Heart right ventricle (tissue), 16 donors: ENCODE results near the gene MAPK13. TPM values are rescaled to one million over a fixed set of nuclear protein-coding genes. Genes with fewer than 3 reads are reported as not detected.

Experiments used
- ATAC-seq, 8 donors: fragments of 200-7000 bp; cut with Tn5 transposase; one replicate each; pipeline ENCODE4 v1.9.1; 2020; ENCODE audit warnings: mild to moderate bottlenecking in 8 of 8, moderate library complexity in 8 of 8, moderate number of reproducible peaks in 1 of 8
- DNase-seq, 2 donors: peaks; one replicate each; pipeline ENCODE4 v3.0.0-alpha.2; 2020
- H3K27ac ChIP-seq, 10 donors: fragments of 200-600 bp; sonication (generic) in 2 of 10; one replicate each; pipeline versions ENCODE4 v1.5.0 to v1.8.0; 2020 to 2022; ENCODE audit warnings: mild to moderate bottlenecking in 3 of 10
- H3K27me3 ChIP-seq, 7 donors: fragments of 200-600 bp; one replicate each; pipeline ENCODE4 v1.8.0; 2021 to 2022; ENCODE audit warnings: mild to moderate bottlenecking in 2 of 7
- H3K36me3 ChIP-seq, 9 donors: fragments of 200-600 bp; sonication (generic) in 1 of 9; one replicate each; pipeline versions ENCODE4 v1.5.0 to v1.8.0; 2020 to 2022; ENCODE audit warnings: mild to moderate bottlenecking in 2 of 9
- H3K4me1 ChIP-seq, 9 donors: fragments of 200-600 bp; sonication (generic) in 1 of 9; one replicate each; pipeline versions ENCODE4 v1.5.0 to v1.8.0; 2020 to 2022; ENCODE audit warnings: mild to moderate bottlenecking in 4 of 9
- H3K4me3 ChIP-seq, 10 donors: fragments of 200-600 bp; sonication (generic) in 2 of 10; one replicate each; pipeline versions ENCODE4 v1.5.0 to v1.8.0; 2020 to 2022; ENCODE audit warnings: mild to moderate bottlenecking in 7 of 10, moderate library complexity in 2 of 10
- H3K9me3 ChIP-seq, 11 donors: fragments of 200-600 bp in 10 of 11; sonication (generic) in 2 of 11; one replicate each; pipeline versions ENCODE4 v1.5.0 to v1.8.0; 2013 to 2022; ENCODE audit warnings: mild to moderate bottlenecking in 2 of 11, control low read depth in 1 of 11, moderate library complexity in 1 of 11
- WGBS, 2 donors: extraction: QIAGEN DNeasy Blood & Tissue Kit; methylation state at CpG; one replicate each; pipeline ENCODE4 v1.1.7; 2013; ENCODE audit warnings: inconsistent platforms in 1 of 2; 5-methylcytosine and 5-hydroxymethylcytosine counted together
- intact Hi-C, 10 donors: fragments of 100-400 bp; cut with DNase I; formaldehyde crosslinking; loops; one replicate each; pipeline versions ENCODE4 v1.11.1 to v1.14.2; 2022
- polyA plus RNA-seq, 2 donors: library from polyadenylated mRNA; stranded (reverse); fragments of 200-250 nt; gene quantifications; one replicate each; pipeline ENCODE4 v1.2.3, GENCODE V29; 2013
- total RNA-seq, 10 donors: library from RNA; stranded (reverse); fragmentation: NEBNext Ultra II Directional in 3 of 10; extraction: Animal tissue kit (Norgen Biotek cat#: 25700) in 3 of 10; gene quantifications; one replicate each; pipeline versions ENCODE4 v1.2.1 to v1.2.4, GENCODE V29; 2021 to 2023
- TF ChIP-seq, protein P1 (sequence below), 9 donors: fragments of 200-600 bp; sonication (generic) in 2 of 9; IDR thresholded peaks; one replicate each; pipeline versions ENCODE4 v1.5.0 to v1.8.0; 2021 to 2022; ENCODE audit warnings: antibody characterized with exemption in 9 of 9, mild to moderate bottlenecking in 5 of 9, moderate library complexity in 1 of 9
- donor health status: Arrhythmogenic right ventricular cardiomyopathy.
- donor health status: ischemic (EF 13 %, LVEDD 7.1; RV severe dilation, severe dysfunction).
- donor health status: healthy with polysubstance abuse.
- donor health status: DM: no; HTN: yes; CAD: no.
- donor health status: DM: no; HTN: no; CAD: no.
- donor health status: ischemic (EF 25% LVEDD 6.9; RV normal size, moderate dysfunction).
- donor health status: ischemic (EF 25% LVEDD 5.7; RV mildly dilated, moderate dysfunction).
- donor health status: healthy.
- donor health status: DM: yes; HTN: yes; CAD: no.
- donor health status: Ischemic cardiomyopathy.
- donor health status: ischemic (EF 35%, LVEDD 5.7; RV mildly dilated, moderate dysfunction).
- donor health status: nonischemic (EF 11% LVEDD 7.7; RV severe dilation, severe dysfunction).
- donor health status: DM: yes; HTN: yes; CAD: no.
- donor health status: PGD.
- donor health status: ischemic (EF 29% LVEDD 5.4; RV normal size, mild dysfunction).
- donor health status: nonischemic (EF 23%, LVEDD 6.1; RV moderate dilation, normal function).

Gene MAPK13
- total and polyA plus RNA-seq, 12 donors: 0.11 to 5.0 (median 0.83) TPM

GRCh38 chr6:36169023-36170007 is 39.0 kb downstream of the MAPK13 start:
- Histone ChIP-seq H3K4me3 (no peak overlapping the region), H3K4me1 (peaks cover 0 to 3% (median 0%) of the 10 kb centered on the region in 9 donors), H3K27ac (no peak overlapping the region), H3K36me3 (no peaks in the 10 kb centered on the region), H3K9me3 (peaks cover 0 to 7% (median 0%) of the 10 kb centered on the region in 11 donors), H3K27me3 (no peaks in the 10 kb centered on the region)
- intact Hi-C loops: no loop called here
- ATAC-seq: no peak
- TF ChIP-seq, protein P1, sequence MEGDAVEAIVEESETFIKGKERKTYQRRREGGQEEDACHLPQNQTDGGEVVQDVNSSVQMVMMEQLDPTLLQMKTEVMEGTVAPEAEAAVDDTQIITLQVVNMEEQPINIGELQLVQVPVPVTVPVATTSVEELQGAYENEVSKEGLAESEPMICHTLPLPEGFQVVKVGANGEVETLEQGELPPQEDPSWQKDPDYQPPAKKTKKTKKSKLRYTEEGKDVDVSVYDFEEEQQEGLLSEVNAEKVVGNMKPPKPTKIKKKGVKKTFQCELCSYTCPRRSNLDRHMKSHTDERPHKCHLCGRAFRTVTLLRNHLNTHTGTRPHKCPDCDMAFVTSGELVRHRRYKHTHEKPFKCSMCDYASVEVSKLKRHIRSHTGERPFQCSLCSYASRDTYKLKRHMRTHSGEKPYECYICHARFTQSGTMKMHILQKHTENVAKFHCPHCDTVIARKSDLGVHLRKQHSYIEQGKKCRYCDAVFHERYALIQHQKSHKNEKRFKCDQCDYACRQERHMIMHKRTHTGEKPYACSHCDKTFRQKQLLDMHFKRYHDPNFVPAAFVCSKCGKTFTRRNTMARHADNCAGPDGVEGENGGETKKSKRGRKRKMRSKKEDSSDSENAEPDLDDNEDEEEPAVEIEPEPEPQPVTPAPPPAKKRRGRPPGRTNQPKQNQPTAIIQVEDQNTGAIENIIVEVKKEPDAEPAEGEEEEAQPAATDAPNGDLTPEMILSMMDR (IDR thresholded peaks at IDR 0.05): no peak
- no peak for DNase-seq
- WGBS, 2 donors: 94 to 95% methylated on average over 2 of the region's 2 CpGs

DNA sequence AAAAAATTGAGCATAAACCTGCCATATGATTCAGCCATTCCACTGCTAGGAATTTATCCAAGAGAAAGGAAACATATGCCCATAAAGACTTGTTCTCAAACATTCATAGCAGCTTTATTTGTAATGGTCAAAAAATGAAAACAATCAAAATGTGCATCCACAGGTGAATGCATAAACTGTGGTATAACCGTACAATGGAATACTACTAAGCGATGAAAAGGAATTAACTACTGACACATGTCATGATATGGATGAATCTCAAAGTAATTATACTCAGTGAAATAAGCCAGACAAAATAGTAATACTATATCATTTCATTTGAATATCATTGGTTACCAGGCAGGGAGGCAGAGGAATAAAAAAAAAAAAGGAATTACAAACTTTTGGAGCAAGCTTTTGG is 40.4 kb downstream of the MAPK13 start:
- no peak overlapping the region for H3K4me3 ChIP-seq
- H3K36me3 ChIP-seq: no peaks in the 10 kb centered on the region
- H3K27me3 ChIP-seq: no peaks in the 10 kb centered on the region
- TF ChIP-seq, protein P1 (IDR thresholded peaks at IDR 0.05): no peak
- no peak for ATAC-seq
- peaks cover 0 to 5% (median 0%) of the 10 kb centered on the region in 11 donors for H3K9me3 ChIP-seq
- DNase-seq: no peak
- H3K27ac ChIP-seq: no peak overlapping the region
- intact Hi-C loops: no loop called here
- peaks cover 0 to 3% (median 0%) of the 10 kb centered on the region in 9 donors for H3K4me1 ChIP-seq
- 98 to 99% methylated on average over 2 of the region's 2 CpGs for WGBS, 2 donors

DNA sequence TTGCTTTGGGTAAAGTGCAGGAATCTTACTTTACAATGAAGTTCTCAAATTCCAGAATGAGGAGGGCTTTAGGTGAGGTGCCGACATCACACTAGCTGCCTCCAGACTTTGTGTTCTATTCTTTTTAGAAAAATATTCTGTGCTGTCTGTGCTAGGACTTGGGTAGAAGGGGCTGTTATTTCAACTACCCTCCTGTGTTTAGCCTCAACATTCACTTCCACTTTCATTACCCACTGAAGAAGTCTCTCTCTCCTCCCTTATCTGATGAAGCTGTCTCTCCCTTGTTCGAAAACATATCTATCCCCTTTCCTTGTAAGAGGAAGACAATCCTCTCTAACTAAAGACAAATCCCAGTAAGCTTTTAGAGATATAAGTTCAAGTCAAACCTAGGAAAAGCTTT is 41.3 kb downstream of the MAPK13 start:
- Histone ChIP-seq H3K27ac (no peak overlapping the region), H3K4me1 (peaks cover 0 to 3% (median 0%) of the 10 kb centered on the region in 9 donors), H3K36me3 (no peaks in the 10 kb centered on the region), H3K9me3 (no peaks in the 10 kb centered on the region), H3K27me3 (no peaks in the 10 kb centered on the region), H3K4me3 (no peak overlapping the region)
- ATAC-seq (no peak), DNase-seq (no peak)
- 75 to 83% methylated on average over 2 of the region's 2 CpGs for WGBS, 2 donors
- intact Hi-C loops: no loop called here
- TF ChIP-seq, protein P1 (IDR thresholded peaks at IDR 0.05): no peak

DNA sequence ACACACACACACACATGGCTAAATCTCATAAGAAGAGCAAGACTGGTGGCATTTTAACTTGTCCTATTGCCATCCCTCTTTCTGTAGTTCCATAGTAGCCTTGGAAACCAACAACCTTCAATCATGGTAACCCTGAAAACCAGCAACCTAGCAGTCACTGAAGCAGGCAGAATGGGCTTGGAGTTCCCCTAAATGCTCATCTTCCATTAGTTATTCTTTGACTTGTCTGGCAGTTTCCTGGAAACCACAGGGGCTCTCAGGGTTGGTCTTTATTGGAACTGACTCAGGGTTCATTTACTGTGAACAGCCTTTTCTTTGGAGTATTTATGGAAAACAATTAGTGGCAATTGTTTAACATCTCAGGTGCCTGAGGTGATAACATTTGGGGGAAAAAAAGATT is 46.9 kb downstream of the MAPK13 start:
- no peak for DNase-seq
- TF ChIP-seq, protein P1 (IDR thresholded peaks at IDR 0.05): no peak
- Histone ChIP-seq H3K9me3 (peaks cover 0 to 39% (median 12%) of the 10 kb centered on the region in 11 donors), H3K27me3 (no peaks in the 10 kb centered on the region), H3K4me1 (no peaks in the 10 kb centered on the region), H3K4me3 (no peak overlapping the region), H3K36me3 (peaks cover 0 to 5% (median 0%) of the 10 kb centered on the region in 9 donors), H3K27ac (no peak overlapping the region)
- ATAC-seq: no peak
- intact Hi-C loops: no loop called here
